ENCODE data around the gene TRAF7.

Gene TRAF7

DNA sequence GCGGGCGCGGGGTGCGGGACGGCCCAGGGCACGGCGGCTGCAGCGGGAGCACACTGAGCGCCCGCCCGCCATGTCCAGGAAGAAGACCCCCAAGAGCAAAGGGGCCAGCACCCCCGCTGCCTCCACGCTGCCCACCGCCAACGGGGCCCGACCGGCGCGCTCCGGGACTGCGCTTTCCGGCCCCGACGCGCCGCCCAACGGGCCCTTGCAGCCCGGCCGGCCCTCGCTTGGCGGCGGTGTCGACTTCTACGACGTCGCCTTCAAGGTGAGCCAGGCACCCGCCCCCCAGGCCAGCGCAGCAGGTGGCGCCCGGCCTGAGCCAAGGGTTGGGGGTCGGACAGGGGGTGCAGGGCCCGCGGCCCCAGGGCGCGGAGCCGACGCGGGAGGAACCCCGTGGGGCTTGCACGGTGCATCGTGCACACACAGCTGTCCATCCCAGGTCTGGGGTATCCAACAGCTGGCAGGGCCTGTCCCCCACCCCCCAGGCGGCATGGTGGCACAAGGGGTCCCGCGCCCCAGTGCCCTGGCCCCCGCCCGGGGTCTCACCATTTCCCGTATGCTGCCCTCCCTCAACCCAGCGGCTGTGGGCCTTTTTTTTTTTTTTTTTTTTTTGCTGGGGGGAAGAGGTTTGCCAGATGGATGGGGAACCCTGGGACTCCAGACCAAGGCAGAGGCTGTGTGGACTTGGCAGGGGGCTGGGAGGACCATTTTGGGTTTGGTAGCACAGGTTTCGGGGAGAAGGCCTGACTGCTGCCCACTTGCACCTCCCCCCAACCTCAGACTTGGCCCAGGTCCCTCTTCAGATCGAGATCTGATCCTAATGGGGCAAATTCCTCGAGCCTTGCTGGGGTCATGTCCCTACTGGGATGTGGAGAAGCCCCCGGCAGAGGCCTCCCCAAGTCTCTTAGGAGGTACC, 6.6 kb upstream of the TRAF7 start:
- no peak for DNase-seq

DNA sequence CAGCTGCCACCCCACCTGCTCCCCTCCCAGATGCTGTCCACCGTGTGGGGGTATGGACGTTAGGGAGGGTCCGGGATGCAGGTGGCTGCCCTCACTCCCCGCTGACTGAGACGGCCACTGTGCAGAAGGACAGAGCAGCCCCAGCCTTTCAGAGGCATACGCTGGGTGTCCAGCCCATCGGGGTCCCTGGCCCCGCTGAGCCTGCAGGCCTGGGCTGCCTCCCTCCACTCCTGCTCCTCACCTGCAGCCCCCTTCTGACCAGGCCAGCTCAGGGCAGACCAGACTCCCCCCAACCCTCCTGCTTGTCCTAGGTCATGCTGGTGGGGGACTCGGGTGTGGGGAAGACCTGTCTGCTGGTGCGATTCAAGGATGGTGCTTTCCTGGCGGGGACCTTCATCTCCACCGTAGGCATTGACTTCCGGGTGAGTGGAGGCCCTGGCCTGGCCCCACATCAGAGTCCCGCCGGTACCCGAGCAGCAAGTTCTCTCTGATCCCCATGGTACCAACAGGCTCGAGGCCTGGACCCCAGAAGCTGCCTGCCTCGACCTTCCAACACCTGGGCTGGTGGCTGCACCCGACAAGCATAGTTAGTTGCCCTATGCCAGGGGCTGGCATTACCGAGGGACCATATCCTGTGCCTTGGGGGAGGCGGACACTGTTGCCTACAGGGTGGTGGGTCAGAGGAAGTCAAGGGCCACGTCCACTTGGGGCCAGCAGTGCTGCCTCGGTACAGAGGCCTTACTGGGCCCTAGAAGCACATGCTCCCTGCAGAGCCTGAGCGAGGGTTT, 5.8 kb upstream of the TRAF7 start:
- DNase-seq = no peak

DNA sequence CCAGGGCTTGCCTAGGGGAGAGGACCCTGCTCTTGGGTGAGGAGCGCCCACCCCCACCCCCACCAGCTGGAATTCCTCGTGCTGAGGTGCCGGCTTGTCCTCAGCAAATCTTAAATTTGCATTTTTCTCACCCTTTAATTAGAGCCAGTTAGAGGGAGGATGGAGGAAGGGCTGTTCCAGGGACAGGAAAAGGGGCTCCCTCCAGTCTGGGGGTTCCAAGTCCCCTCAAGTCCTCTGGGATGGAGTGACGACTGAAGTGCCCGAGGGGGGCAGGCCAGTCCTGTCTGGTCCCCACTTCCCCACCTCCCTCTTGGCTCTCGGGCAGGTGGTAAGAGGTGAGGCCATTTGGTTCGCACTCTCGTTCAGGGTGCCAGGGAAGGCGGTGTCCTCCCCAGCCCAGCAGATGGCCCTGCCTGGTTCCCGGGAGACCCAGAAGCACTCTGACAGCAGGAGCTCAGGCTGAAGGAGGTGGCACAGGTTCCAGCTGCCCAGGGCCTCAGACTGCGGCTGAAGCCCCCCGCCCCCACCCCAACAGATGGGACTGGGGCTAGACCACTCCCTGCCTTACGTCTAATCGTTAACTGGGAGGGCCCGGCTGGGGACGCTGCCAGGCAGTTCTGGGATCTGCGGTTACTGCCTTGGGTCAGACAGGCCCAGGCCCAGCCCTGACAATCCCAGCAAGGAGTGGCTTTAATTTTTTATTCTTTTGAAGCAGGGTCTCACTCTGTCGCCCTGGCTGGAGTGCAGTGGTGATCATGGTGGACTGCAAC, 5.0 kb upstream of the TRAF7 start:
- DNase-seq = no peak

DNA sequence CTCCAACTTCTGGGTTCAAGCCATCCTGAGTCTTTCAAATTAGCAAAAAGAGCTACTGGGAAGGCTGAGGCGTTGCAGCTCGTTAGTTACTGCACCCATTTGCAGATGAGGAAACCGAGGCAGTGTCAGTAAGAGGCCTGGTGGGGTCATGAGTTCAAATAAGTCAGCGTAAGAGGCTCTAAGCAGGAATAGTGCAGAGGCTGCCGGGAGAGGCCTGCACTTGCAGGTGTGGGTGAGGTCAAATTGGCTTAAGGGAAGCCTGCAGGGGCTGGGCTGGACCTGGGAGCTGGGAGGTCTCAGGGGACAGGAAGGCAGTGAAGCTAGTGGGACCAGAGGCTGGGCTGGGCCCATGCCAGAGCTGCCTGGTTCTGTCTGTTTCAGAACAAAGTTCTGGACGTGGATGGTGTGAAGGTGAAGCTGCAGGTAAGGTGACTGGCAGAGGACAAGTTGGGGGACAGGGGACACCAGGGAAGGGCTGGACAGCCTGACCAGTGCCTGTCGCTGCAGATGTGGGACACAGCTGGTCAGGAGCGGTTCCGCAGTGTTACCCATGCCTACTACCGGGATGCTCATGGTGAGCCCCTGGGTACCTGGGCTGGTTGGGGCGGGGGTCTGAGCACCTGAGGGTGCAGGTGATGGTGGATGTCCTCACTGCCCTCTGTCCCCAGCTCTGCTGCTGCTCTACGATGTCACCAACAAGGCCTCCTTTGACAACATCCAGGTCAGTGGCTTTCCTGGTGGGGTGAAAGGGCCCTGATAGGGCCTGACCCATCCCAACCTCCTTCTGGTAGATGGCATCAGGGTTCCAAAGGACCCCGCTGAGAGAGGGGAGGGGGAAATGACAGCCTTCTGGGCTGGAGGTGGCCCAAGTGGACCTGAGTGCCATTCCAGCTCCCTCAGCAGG, 4.1 kb upstream of the TRAF7 start:
- DNase-seq = no peak

DNA sequence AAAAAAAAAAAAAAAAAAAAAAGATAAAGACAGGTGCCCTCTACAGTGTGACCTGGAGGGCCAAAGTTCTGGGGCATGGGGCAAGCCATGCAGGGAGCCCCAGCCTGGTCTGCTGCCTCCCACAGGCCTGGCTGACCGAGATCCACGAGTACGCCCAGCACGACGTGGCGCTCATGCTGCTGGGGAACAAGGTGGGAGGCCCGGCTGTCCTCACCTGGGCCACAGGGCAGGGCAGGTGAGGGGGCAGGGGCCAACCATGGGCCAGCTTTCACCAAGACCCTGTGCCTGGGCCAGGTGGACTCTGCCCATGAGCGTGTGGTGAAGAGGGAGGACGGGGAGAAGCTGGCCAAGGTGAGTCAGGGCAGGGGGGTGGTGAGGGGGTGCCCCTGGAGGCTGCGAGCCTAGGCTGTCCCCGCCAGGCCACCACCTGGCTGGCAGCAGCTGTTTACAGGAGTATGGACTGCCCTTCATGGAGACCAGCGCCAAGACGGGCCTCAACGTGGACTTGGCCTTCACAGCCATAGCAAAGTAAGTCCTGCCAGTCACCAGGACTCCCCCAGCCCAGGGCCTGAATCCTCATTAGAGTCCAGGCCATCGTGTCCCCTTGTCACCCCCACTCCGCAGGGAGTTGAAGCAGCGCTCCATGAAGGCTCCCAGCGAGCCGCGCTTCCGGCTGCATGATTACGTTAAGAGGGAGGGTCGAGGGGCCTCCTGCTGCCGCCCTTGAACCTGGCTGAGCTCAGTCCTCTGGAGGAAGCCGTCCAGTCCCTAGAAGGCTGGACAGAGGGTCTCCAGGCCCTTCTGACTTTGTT, 2.7 kb upstream of the TRAF7 start:
- DNase-seq = no peak

DNA sequence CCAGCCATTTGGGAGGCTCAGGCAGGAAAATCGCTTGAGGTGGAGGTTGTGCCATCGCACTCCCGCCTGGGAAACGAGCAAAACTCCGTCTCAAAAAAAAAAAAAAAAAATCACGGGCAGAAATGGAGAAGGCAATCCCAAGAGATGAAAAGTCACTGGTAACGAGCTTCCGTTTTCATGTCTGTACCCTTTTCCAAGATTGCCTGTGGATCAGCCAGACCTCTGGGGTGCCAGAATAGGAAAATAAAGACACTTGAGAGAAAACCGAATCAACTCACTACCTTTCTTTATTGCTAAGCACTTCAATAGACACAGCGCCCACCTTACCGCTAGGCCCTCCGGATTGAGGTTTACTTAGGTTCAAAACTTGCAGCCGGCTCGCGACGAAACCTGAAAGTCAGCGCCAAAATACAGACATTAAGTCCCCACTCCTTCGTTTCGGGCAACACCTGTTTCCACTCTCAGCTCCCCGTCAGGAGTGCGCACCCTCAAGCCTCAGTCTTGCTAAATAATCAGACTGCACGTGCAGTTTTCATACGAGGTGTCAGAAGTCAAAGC, 970 bp upstream of the TRAF7 start:
- no peak for DNase-seq

DNA sequence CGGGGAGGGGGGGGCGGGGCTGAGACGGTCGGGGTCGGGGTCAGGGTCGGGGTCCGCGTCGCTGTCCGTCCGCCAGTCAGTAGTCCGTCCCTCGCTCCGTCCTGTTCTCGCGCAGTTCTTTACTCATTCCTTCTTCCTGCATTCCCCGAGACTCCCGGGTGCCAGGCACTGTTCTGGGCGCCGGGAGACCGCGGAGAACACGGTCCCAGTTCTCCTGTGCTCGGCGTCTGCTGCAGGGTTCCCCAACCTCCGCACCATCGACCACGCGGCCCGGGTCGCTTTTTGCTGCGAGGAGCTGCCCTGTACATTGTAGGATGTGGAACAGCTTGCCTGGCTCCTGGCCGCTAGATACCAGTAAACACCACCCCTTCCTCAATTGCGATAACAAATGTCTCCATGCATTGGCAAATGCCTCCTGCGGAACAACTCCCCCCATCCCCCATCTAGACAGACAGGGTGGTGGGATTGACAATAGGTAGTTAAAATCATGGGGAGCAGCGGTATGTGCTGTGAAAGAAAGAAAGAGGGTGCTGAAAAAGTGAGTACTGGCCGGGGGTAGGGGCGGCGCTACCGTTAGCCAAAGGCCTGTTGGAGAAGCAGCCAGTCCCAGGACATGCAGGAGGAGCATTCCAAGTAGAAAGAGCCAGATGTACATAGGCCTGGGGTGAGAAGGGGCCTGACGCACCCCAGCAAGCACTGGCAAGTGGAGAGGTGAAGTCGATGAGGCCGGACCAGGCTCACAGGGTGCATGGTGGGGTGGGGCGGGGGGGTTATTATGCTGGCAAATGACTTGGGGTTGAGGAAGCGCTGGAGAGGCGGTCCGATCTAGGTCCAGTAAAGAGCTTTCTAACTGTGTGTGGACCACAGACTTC, 631 bp downstream of the TRAF7 start:
- no peak for DNase-seq

DNA sequence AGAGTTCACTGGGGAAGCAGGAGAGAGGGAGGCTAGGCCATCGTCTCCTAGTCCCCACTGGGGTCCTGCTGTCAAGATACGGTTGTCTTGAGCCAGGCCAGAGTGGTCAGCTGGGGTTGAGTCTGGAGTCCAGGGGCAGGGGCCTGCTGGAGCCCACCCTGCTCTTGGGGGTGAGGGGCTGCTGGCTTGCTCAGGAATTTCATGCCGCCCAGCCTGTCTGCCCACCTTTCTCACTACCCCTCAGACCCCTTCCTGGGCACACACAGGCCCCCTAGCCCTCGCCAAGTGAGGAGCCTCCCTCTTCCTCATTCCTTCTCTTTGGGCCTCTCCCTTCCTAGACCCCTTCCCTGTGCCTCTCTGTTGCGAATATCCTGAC, 1.3 kb downstream of the TRAF7 start:
- DNase-seq = no peak

DNA sequence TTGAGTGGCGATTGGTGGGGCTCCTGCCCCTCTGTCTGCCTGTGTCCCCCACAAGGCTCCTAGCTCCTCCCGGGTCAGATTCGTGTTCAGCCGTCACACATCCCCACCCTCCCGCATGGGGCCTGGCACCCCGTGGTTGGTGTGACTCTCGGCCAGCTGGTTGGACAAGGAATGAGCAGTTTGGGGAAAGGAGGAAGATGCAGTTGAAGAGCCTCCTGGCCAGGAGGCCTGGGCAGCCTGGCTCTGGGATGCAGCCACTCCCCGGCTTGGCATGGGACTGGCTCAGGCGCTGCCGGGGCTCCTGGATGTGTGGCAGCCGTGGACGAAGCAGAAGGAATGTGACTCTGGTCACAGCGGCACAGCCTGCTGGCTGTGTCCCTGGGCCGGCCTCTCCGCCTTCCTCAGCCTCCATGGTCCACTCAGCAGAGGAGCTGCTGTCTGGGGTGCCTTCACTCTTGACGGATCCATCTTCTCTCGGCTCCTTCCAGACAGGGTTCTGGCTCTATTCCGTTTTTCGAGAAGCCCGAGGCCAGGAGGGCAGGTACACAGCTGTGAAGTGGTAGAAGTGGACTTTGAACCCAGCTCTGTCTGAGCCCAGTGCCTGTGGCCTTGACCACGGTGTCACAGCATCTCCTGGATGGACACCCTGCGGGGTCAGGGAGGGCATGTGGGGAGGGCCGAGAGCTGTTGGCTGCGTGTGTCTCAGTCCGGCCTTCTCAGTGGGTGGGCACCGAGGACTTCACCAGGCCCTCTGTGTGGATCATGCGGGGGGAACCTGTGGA, 2.1 kb downstream of the TRAF7 start:
- no peak for DNase-seq

DNA sequence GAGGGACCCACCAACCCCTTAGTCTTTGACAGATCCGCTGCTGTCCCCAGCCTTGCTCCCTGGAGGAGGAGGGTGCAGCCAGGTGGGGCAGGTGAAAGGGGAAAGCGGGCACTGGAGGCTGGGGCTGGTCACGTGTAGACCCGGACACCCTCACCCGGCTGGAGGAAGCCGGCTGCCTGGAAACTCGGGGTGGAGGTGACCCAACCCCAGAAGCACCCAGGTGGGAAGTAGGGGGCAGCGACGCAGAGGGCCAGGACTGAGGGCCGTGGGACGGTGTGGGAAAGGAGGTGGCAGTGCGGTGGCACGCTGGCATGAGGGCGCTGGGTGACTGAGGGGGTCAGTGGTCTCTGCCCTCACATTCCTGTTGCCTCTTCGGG, 2.7 kb downstream of the TRAF7 start:
- no peak for DNase-seq

DNA sequence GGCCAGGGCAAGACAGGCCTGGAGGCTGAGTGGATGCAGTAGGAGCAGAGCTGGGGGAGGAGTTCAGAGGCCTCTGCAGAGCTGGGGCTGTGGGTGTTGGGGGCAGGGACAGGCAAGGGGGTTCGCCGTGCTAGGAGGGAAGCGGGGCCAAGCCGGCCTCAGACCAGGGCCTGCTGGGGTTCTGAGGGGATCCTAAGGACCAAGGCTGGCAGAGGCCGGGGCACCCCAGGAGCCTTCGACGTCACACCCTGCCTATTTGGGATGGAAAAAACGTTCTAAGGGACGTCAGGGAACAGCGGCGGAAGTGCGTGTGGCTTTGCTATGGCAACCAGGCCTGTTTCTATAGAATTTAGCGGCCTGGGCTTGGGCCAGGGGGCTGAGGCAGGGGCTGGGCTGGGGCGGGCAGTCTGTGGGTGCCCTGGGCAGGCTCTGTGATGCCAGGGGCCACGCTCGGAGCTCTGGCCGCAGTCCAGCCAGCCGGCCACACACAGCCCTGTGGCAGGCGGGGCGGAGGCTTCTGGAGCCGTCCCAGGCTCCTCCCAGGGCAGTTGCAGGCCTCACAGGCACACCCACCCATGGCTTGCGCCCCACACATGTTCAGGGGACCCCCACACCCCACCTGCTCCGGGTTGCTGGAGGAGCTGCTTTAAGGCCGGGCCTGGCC, 3.7 kb downstream of the TRAF7 start:
- no peak for DNase-seq

DNA sequence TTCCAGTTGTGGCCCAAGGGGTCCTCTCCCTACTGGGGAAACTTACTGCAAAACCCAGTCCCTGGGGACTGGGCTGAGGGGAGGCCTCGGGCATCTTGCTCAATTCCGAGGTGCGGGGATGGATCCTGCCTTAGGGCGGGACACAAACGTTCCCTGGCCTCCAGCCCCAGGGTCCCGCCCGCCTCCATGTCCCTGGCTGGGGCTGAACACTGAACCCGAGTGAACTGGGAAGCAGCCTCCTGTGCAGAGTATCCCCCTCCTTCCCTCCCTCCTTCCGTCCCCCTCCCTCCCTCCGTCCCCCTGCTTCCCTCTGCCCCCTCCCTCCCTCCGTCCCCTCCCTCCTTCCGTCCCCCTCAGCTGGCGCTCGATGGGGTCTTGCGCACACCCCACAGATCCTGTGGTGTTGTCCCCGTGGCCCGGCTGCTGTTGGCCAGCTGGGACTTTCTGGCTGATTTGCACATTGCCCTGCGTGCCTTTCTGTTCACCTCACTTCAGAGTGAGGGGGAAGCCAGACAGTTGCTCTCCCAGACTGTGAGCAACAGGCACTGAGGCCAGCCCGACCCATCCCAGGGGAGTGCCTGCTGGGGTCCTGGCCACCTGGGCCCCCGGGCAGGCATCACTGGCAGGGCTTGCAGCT, 5.5 kb downstream of the TRAF7 start:
- DNase-seq = no peak

DNA sequence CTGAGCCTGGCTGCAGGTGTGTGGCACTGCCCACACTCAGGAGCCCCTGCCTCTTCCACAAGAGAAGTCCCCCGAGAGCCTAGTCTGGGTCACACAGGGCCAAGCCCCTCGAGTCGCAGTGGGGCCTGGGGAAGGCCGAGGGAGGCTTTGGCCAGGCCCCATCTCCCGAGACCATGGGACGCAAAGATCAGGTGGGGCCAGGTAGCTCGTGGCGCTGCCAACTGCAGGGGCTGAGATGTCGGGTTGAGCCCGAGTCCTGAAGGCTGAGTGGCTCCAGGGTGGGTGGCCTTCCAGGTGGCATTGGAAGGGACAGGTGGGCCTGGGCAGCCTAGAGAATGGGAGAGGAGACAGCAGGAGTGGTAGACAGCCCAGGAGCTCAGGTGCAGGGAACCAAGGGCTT, 6.3 kb downstream of the TRAF7 start:
- no peak for DNase-seq

DNA sequence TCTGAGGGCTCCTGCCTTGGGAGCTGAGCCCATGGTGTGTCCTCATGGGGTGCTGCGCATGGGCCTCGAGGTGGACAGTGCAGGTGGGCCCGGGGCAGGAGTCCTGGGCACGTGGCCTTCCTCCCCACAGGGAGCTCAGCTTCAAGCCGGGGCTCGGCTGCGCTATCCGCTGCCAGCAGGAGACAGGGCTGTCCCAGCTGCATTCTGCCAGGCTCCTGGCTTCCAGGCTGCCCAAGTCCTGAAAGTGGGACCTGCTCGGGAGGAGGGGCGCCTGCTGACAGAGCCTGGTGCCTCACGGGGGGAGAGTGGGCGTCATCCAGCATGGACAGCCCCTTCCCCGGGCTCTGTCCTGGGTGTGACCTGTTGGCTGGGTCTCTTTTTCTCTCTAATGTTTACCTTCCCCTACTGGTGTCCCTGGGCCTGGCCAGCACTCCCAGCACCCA, 7.1 kb downstream of the TRAF7 start:
- no peak for DNase-seq

DNA sequence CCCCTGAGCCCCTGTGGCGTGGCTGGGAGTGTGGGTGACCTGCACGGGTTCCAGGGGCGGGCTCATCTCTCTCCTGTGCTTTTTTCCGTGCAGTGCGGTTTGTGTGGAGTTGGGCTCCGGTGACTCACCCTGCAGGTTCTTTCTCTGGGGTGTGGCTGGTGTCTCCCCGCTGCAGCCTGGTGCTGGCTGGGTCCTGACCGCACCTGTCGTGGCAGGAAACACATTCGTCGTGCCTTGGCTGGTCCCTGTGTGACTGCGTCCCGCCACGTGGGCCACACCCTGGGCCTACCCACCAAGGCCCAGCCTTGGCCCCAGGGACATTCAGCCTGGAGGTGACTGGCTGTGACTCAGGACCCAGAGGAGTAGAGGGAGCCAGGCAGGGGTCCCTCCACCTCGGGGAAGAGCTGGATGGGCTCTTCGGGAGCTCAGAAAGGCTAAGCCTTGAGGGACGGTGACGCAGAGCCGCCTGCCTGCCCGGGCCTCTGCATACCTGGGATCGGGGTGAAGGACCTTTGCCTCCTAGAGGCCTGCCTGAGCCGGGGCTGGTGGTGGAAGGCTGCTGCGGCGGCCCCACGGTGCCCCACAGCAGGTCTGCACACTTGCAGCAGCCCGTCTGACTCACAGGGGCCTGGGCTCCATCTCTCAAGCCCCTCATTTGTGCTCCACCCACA, 7.8 kb downstream of the TRAF7 start:
- no peak for DNase-seq

DNA sequence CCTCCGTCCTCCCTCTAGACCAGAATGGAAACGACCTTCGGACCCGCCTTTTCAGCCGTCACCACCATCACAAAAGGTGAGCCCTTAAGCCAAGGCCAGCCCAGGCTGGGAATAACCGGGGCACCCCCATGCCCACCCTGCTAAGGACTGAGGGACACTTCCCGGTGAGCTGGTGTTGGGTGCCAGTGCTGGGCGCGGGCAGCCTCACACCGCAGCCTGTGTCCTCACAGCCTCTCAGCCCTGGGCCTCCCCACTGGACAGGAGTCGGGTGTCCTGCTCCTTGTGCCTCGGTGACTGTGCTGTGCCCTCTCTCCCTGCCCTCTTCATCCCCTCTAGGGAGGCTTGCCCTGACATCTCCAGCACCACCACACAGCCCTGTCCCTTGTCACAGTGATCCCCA, 10.3 kb downstream of the TRAF7 start:
- DNase-seq = no peak

DNA sequence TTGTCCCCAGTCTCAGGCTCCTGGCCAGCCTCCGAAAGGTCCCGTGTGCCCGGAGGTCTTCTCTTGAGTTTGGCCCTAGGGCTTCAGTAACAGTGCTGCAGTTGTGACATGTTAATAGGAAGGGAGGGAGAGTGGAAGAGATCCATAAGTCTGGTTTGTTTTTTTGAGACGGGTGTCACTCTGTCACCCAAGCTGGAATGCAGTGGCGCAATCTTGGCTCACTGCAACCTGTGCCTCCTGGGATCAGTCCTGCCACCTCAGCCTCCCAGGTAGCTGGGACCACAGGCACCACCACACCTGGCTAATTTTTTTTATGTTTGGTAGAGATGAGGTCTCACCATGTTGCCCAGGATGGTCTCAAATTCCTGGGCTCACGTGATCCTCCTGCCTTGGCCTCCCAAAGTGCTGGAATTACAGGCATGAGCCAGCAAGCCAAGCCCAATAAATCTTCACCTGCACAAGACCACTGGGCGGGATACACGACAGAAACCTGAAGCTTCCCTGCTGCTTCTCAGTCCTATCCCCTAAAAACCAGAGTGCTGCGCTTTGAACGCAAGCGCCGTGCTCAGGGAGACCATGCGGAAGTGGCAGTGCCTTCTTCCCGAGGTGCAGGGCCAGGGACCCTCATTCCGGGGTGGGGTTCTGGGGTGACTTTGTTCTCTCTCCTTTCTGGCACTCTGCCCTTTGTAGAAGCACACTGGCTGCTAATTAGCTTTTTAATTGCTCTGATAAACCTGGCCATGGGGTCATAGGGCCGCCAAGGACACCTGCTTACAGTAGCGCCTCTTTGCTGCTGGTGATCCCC, 10.9 kb downstream of the TRAF7 start:
- no peak for DNase-seq
